Activated CD4-positive, alpha-beta T cell treated with anti-CD3 and anti-CD28 coated beads, Interleukin-2, amount 50 U/mL, for 1 hour (primary cell): ENCODE data around the gene USB1.
A peak's percentile ranks its signal among the peaks of the same experiment; 100 is the strongest.
"Not testable (repeated sequence)": the region's sequence is repeated elsewhere in the genome, so short reads cannot be mapped to it uniquely, and the experiment has no call there.

Source experiments
- DNase-seq: peaks from one replicate; pipeline ENCODE4 v3.0.0-alpha.2; 2020

Gene USB1

DNA sequence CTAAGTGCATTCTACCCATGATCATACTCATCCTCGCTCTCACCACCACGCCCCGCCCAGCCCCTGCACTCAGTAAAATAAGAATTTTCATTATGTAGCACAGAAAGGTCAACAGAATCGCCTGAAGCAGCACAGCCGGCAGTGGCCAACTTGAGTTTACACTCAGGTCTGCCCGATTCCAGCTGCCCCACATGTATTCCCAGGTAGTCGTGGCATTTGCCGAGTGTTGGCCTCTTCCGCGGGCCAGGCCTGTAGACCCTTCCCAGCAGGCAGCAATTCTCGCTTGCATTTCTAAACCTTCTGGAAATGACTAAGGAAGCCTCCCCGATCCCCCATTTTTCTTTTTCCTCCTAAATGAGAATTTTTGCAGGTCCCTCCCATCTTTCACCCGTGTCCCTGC lies 30.9 kb upstream of the USB1 start:
- no peak for DNase-seq

DNA sequence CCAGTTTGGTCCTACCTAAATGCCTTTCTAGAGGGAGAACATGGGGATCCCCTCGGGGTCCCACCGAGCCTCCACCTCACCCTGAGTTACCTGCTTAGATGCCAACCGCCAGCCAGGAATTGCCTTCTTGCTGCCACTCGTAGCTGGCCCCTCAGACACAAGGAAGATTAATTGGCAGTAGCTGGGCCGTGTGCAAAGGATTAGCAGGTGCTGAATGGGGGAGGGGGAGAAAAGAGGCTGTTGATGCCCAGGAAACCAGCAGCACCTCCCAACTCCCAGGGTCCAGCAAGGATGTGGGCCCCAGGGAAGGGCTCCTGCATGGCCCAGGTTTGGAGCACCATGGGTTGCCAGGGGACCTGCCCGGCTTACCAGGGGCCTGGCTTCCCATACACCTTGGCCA lies 30.2 kb upstream of the USB1 start, which contains the start of gene CNGB1:
Gene CNGB1, minus strand, starts transcription at position 159 of the 400 bp plus-strand sequence. CDS start 3,842 bp downstream, outside the sequence.
- DNase-seq, result no peak

DNA sequence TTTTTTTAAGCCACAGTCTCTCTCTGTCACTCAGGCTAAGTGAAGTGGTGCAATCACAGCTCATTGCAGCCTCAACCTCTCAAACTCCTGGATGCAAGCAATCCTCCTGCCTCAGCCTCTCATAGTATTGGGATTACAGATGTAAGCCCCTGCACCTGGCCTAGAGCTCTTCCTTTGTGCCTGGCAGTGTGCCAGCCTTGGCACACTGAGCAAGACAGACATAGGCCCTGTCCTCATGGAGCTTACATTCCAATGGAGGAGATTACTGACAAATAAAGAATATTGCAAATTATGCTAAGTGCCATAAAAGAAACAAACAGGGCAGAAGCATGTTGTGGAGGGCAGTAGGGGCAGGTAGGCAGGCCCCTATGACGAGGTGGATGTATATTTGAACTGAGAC lies 29.4 kb upstream of the USB1 start:
- DNase-seq, result no peak

DNA sequence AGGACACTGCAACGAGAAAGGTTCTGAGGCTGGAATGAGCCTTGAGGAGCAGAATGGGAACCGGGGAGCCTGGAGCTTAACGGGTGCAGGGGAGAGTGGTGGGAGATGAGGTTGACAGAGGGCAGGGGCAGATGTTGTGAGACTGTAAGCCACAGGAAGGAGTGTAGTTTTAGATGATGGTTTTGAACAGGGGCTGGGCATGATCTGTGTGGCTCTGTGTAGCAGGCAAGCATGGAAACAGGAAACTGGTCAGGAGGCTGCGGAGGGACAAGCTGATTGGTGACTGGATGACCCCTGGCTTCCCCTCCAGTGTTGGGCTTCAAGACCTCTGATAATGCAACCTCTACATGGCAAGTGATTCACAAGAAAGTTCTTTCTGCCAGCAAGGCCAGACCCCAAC lies 28.9 kb upstream of the USB1 start:
- DNase-seq, result no peak

DNA sequence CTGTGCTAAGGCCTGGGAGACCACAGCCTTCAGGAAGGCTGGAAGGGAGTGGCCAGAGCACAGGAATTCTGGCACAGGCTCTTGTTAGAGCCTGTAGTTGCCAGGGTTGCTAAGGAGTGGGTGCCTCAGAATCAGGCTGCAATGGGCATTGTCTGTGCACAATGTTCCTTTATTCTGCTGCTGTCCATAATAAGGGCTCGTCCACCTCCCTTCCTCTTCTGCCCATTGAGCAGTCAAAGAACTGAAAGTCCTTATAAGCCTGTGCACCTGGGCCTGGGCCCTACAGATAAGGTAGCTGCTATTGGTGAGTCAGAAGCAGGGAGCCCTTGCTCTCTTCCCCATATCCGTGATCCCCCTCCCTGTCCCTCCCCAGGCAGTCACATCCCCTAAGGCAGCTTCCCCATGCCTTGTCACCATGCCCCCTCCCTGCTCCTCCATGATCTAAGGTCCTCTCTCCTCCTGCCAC lies 24.8 kb upstream of the USB1 start:
- DNase-seq, result no peak

DNA sequence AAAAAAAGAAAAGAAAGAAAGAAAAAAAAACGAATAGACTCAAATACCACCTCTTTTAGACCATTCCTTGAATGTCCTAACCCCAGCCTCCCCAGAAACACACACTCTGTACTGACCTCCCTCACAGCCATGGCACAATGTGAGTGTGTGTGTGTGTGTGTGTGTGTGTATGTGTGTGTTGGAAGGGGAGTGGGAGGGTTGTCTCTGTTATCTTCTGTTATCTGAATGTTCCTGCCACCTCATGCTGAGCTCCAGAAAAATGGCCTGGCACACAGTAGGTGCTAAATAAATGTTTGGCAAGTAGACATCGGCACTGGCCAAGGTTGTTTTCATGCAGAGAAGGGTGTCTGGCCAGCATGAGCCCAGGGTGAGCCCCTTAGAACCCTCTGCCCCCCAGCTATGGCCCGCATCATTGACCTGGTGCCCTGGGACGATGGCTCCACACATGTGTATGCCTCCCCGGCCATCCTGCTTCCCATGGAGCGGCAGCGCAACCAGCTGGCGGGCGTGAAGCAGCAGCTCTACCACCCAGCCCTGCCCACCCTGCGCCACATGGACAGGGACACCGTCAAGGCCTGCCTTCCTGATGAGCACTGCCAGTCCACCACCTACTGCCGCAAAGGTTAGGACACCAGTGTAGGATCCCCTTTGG lies 23.7 kb upstream of the USB1 start:
- DNase-seq, result no peak

GRCh38 chr16:57978070-57978465 lies 23.1 kb upstream of the USB1 start:
- not testable (repeated sequence) for DNase-seq

DNA sequence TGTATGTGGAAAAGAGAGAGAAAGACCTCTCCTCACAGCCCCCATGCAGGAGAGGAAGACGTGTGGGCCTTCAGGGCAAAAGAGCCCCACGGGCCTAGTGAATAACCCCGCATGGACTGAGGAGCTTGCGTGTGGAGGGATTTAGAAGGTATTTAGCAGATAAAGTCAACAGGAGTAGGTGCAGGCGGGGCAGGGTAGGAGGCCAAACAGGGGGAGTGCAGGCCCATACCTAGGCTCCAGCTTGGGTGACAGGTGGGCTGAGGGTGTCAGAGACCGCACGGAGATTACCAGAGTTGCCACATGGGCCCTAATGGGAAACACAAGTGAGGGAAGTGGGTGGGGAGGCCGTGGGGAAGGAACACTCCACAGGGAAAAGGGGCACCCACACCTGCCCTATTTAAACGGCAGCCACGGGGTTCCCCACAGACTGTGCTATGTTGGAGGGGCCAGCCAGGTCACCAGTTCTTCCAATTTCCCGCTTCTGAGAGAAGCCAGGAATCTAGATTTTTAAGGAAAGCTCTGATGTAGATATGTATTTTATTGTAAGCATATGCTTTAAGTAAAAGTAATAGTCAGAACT lies 22.1 kb upstream of the USB1 start:
- DNase-seq, result no peak

DNA sequence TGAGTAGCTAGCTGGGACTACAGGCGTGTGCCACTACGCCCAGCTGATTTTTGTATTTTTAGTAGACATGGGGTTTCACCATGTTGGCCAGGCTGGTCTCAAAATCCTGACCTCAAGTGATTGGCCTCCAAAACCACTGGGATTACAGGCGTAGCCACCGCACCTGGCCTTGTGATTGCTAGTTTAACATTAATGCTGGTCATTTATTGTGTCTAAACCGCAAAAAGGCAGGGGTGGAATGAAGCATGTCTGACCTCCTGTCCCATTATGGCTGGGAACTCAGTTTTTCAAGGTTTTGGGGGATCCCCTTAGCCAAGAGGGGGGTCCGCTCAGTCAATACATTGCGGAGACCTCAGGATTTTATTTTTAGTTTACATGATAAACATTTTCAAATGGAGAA lies 19.6 kb upstream of the USB1 start:
- DNase-seq, result no peak

DNA sequence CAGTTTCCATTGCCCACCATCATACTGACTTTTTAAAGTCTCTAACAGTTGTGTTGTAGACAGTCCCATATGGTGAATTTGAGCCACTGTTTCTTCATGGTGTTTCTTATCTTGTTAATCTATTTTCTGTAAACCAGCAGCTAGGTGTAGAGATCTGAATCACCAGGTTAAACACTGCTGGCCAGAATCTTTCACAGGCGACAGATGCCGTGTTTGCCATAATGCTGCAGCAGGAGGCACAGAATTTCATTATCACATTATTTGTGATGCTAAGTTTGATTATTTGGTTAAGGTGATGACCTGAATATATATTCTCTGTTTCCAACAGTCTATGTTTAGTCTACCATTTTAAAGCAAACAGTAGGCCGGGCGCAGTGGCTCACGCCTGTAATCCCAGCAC lies 18.8 kb upstream of the USB1 start:
- DNase-seq, result no peak

- peak; percentile 91 for DNase-seq
Measured at GRCh38 chr16:57984443-57985203, 16.6 kb upstream of the USB1 start.

DNA sequence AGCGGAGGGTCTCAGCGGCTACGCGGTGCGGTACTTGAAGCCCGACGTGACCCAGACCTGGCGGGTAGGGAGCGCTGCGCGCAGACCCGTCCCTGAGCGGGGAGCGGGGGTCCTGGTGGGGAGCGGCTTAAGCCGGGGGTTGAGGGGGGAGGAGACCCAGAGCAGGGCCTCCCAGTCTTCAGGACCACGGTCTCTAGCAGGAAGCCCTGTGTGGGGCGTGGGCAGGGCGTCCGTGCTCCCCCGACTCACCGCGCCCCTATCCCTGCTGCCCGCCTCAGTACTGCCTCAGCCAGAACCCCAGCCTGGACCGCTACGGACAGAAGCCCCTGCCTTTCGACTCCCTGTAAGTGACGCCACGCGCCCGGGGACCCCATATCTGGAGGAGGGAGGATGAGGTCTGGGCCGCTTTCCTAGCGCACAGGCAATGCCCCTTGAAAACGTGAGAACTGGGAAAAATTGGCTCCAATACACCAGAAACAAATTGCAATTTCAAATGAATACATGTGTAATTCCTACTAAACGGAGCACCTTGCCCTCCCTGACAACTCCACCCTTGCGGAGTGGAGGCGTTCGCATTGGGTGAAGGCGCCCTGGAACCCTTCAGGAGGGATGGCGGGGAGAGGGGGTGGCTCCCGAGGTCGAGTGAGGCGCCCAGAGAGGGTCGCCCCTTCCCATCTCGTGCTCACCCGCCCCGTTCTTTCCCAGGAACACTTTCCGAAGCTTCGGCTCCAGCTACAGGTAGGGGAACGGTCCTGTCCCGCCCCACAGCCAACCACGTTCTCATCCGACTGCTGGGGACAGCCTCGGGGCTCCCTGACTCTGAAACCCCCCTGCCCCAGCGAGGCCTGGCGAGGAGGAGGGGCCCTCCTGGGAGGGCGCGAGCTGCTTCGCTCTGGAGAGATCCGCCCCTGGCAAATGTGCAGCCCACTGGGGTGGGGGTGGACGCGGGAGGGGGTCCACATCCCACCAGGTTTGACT lies 15.7 kb upstream of the USB1 start:
- DNase-seq, result no peak

DNA sequence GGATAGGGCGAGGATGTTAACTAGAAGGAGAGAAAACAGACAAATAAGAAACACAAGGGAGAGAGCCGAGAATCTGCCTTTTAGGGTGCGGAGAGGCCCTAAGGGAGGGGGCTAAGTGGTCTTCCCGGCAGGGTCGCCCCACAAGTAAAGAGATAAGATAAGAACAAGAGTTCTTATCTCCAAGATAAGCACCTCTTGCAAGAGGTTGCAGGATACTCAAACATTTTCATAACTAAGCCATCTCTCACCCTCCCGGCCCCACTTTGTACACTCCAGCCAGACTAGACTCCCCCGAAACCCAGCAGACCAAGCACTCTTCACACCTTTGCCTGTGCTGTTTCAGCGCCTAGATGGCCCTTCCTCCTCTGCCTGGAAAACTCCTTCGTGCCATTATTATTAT lies 15.0 kb upstream of the USB1 start:
- DNase-seq, result no peak

DNA sequence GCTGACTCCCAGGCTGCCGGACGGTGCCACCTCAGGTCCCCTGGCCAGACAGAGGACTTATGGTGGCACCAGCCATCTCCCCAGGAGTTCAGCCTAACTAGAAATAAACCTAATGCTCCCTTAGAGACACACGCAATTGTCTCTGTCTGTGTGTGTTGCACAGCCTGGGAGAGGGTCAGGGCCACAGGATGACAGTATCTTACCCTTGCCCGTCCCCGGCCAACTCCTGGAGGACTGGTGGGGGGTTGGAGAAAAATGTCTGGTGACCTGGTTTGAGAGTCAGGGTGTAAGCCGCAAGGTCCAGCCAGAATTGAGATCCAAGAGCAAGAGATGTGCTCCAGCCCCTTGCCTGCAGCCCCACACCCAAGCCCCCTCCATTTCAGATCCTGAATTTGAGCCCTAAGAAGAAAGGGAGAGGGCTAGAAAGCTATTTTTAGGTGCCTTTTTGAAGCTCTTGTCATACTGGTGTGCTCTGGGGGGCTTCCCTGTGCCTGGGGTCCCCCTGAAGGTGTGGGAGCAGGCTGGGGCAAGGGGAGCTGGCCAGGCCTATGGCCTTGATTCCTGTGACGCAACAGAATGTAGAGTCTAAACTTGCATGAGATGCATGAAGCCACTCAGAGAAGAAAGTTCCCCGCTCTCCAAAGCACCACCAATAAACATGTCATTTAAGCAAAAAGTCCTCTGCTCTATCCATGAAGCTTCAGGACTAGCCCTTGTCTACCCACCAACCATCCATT lies 13.6 kb upstream of the USB1 start:
- no peak for DNase-seq

DNA sequence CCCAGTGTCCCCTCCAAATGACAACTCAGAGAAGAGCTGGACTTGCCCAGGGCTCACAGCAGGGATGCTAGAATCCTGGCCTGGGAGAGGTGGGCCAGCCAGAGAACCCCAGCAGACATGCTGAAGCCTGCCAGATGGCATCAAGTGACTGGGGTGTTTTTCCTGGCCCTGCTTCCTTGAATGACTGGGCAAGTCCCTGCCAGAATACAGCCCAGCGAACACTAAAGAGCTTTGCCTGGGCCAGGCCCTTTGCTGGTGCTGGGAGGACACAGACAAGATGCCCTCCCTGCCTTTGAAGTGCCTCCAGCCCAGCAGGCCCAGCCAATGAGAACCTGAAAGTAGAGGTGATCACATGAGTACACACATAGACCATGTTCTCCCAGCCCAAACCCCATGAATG lies 12.3 kb upstream of the USB1 start:
- no peak for DNase-seq

GRCh38 chr16:57991551-57992059 lies 9.6 kb upstream of the USB1 start:
- DNase-seq, result no peak

DNA sequence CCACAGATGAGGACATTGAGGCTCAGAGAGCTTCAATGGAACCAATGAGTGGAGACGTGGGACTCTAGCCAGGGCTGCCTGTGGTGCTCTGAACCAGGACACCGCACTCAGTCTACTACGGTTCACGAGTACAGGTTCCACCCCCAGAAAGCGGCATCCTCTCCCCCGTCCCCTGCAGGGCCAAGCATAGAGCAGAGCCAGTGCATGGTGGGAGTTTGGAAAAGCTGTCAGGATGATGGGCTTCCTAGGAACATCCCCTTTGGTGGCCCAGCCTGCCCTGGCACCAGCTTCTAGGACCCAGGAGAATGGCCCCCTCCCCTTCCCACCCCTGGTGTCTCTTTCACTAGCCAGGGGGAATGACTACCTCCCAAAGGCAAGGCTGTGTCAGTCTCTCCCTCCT lies 9.1 kb upstream of the USB1 start:
- no peak for DNase-seq

- DNase-seq, result no peak
Measured at GRCh38 chr16:57993438-57993837, 7.8 kb upstream of the USB1 start.

DNA sequence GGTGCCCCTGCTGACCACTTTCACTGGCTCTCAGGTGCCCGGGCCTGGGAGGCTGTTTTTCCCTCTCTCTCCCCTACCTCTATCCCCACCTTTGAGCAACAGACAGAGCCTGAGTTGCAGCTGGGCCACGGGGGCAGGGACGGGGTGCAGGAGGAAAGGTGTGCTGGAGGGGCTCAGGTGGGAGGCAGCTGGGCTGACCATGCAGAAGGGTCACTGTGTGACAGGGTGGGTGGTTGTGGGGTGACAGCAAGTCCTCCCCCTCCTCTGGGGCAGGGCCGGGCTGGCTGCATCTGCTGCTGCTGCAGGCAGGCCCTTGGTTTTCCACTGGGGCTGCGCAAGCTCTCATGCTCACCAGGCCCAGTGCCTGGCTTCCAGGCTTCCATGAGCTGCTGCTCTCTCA lies 7.3 kb upstream of the USB1 start:
- no peak for DNase-seq

- DNase-seq, result no peak
Measured at GRCh38 chr16:57994361-57994760, 6.8 kb upstream of the USB1 start.

GRCh38 chr16:57994778-57995177 lies 6.4 kb upstream of the USB1 start:
- peak; percentile 32 for DNase-seq
